GM18909 (cell line): ENCODE measurements around the gene IRAK1.

Source experiments
- ATAC-seq: cut with Tn5 transposase; IDR thresholded peaks from one replicate; pipeline ENCODE4 v1.9.1; 2021; ENCODE audit warnings: mild to moderate bottlenecking; ENCODE audit not compliant: unreplicated experiment, poor library complexity

Gene IRAK1

GRCh38 chrX:154019633-154020528 lies at the start of gene IRAK1:
Gene IRAK1 (minus strand): TSS chrX:154019902. CDS start chrX:154019812, 90 bp downstream.
- peak; percentile 65 for ATAC-seq

GRCh38 chrX:154068560-154068959 lies 48.9 kb upstream of the IRAK1 start:
- no peak for ATAC-seq

- no peak for ATAC-seq
Measured at GRCh38 chrX:154064637-154065435, 45.1 kb upstream of the IRAK1 start.

- no peak for ATAC-seq
Measured at GRCh38 chrX:154063234-154063633, 43.5 kb upstream of the IRAK1 start.

GRCh38 chrX:154061801-154062200 lies 42.1 kb upstream of the IRAK1 start:
- no peak for ATAC-seq

- no peak for ATAC-seq
Measured at GRCh38 chrX:154059729-154060245, 40.1 kb upstream of the IRAK1 start.

- ATAC-seq, result no peak
Measured at GRCh38 chrX:154059231-154059630, 39.5 kb upstream of the IRAK1 start.

- no peak for ATAC-seq
Measured at GRCh38 chrX:154058214-154058997, 38.7 kb upstream of the IRAK1 start.

GRCh38 chrX:154057791-154058190 lies 38.1 kb upstream of the IRAK1 start:
- ATAC-seq, result no peak

GRCh38 chrX:154056770-154057241 lies 37.1 kb upstream of the IRAK1 start:
- no peak for ATAC-seq

GRCh38 chrX:154051201-154051810 lies 31.6 kb upstream of the IRAK1 start:
- ATAC-seq, result no peak

GRCh38 chrX:154050113-154050495 lies 30.4 kb upstream of the IRAK1 start:
- no peak for ATAC-seq

GRCh38 chrX:154049209-154050112 lies 29.8 kb upstream of the IRAK1 start:
- ATAC-seq, result no peak

GRCh38 chrX:154048398-154048797 lies 28.7 kb upstream of the IRAK1 start:
- ATAC-seq, result no peak

GRCh38 chrX:154046940-154047610 lies 27.4 kb upstream of the IRAK1 start:
- ATAC-seq, result no peak

GRCh38 chrX:154046031-154046781 lies 26.5 kb upstream of the IRAK1 start:
- ATAC-seq, result no peak

- no peak for ATAC-seq
Measured at GRCh38 chrX:154044091-154044490, 24.4 kb upstream of the IRAK1 start.
